GM10847 (cell line): ENCODE data around the gene PLEKHA5.

Experiments
- POLR2A ChIP-seq: IDR thresholded peaks from 2 replicates; pipeline ENCODE4 v1.6.1; 2011; ENCODE audit not compliant: insufficient read length; ENCODE audit errors: extremely low read depth

PLEKHA5 gene

GRCh38 chr12:19404242-19404880 is 274.8 kb downstream of the PLEKHA5 start:
- no peak for TF ChIP-seq POLR2A

- no peak for TF ChIP-seq POLR2A
These were observed 279.8 kb downstream of the PLEKHA5 start for GRCh38 chr12:19409376-19409775.

- no peak for TF ChIP-seq POLR2A
These were observed 280.7 kb downstream of the PLEKHA5 start for GRCh38 chr12:19410211-19410610.

GRCh38 chr12:19410629-19411185 is 281.2 kb downstream of the PLEKHA5 start:
- TF ChIP-seq POLR2A: no peak

- TF ChIP-seq POLR2A: no peak
These were observed 282.0 kb downstream of the PLEKHA5 start for GRCh38 chr12:19411234-19412204.

- TF ChIP-seq POLR2A: no peak
These were observed 283.3 kb downstream of the PLEKHA5 start for GRCh38 chr12:19412844-19413243.

GRCh38 chr12:19415563-19415962 is 286.0 kb downstream of the PLEKHA5 start:
- TF ChIP-seq POLR2A: no peak

GRCh38 chr12:19419086-19419485 is 289.6 kb downstream of the PLEKHA5 start:
- TF ChIP-seq POLR2A: no peak

GRCh38 chr12:19421503-19422282 is 292.2 kb downstream of the PLEKHA5 start:
- no peak for TF ChIP-seq POLR2A

- no peak for TF ChIP-seq POLR2A
These were observed 293.8 kb downstream of the PLEKHA5 start for GRCh38 chr12:19423166-19423930.
